WTC11 (cell line): Measurements from ENCODE around the gene CPEB4.

Experiments
- CTCF ChIP-seq: fragments of 200-600 bp; IDR thresholded peaks from 2 replicates; pipeline ENCODE4 v1.8.0; 2022; ENCODE audit warnings: antibody characterized with exemption
- NR2C2 ChIP-seq: sonication (generic); formaldehyde crosslinking; IDR thresholded peaks from 2 replicates; pipeline ENCODE4 v1.8.0; 2022; ENCODE audit warnings: mild to moderate bottlenecking, missing genetic modification reagents
- ZNF232 ChIP-seq: sonication (generic); formaldehyde crosslinking; IDR thresholded peaks from 2 replicates; pipeline ENCODE4 v1.8.0; 2022; ENCODE audit warnings: mild to moderate bottlenecking, missing genetic modification reagents
- ZNF317 ChIP-seq: sonication (generic); formaldehyde crosslinking; IDR thresholded peaks from 2 replicates; pipeline ENCODE4 v1.8.1; 2023; ENCODE audit warnings: low read depth, mild to moderate bottlenecking, moderate library complexity, missing genetic modification reagents, borderline replicate concordance
- ZNF423 ChIP-seq: fragments of 250-450 bp; sonication (Bioruptor Pico); IDR thresholded peaks from 2 replicates; pipeline ENCODE4 v2.1.2; 2022; ENCODE audit warnings: mild to moderate bottlenecking, moderate library complexity
- TF ChIP-seq, protein P1 (sequence below): fragments of 250-450 bp; sonication (Bioruptor Pico); IDR thresholded peaks from 2 replicates; pipeline ENCODE4 v1.9.0; 2021; ENCODE audit warnings: mild to moderate bottlenecking
- TF ChIP-seq, protein P2 (sequence below): sonication (generic); formaldehyde crosslinking; IDR thresholded peaks from 2 replicates; pipeline ENCODE4 v1.8.1; 2023; ENCODE audit warnings: mild to moderate bottlenecking, missing genetic modification reagents, borderline replicate concordance
- TF ChIP-seq, protein P3 (sequence below): fragments of 250-450 bp; sonication (Bioruptor Pico); IDR thresholded peaks from 2 replicates; pipeline ENCODE4 v2.1.2; 2022; ENCODE audit warnings: mild to moderate bottlenecking, moderate library complexity

GRCh38 chr5:173917788-173918786 lies 29.9 kb downstream of the CPEB4 start:
- TF ChIP-seq ZNF232 (CRISPR knock-in tag) (no peak), CTCF (no peak), NR2C2 (CRISPR knock-in tag) (no peak), ZNF317 (CRISPR knock-in tag) (no peak), ZNF423 (CRISPR knock-in tag) (no peak)
- TF ChIP-seq, protein P1, sequence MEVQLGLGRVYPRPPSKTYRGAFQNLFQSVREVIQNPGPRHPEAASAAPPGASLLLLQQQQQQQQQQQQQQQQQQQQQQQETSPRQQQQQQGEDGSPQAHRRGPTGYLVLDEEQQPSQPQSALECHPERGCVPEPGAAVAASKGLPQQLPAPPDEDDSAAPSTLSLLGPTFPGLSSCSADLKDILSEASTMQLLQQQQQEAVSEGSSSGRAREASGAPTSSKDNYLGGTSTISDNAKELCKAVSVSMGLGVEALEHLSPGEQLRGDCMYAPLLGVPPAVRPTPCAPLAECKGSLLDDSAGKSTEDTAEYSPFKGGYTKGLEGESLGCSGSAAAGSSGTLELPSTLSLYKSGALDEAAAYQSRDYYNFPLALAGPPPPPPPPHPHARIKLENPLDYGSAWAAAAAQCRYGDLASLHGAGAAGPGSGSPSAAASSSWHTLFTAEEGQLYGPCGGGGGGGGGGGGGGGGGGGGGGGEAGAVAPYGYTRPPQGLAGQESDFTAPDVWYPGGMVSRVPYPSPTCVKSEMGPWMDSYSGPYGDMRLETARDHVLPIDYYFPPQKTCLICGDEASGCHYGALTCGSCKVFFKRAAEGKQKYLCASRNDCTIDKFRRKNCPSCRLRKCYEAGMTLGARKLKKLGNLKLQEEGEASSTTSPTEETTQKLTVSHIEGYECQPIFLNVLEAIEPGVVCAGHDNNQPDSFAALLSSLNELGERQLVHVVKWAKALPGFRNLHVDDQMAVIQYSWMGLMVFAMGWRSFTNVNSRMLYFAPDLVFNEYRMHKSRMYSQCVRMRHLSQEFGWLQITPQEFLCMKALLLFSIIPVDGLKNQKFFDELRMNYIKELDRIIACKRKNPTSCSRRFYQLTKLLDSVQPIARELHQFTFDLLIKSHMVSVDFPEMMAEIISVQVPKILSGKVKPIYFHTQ (CRISPR knock-in tag), result no peak
- TF ChIP-seq, protein P2, sequence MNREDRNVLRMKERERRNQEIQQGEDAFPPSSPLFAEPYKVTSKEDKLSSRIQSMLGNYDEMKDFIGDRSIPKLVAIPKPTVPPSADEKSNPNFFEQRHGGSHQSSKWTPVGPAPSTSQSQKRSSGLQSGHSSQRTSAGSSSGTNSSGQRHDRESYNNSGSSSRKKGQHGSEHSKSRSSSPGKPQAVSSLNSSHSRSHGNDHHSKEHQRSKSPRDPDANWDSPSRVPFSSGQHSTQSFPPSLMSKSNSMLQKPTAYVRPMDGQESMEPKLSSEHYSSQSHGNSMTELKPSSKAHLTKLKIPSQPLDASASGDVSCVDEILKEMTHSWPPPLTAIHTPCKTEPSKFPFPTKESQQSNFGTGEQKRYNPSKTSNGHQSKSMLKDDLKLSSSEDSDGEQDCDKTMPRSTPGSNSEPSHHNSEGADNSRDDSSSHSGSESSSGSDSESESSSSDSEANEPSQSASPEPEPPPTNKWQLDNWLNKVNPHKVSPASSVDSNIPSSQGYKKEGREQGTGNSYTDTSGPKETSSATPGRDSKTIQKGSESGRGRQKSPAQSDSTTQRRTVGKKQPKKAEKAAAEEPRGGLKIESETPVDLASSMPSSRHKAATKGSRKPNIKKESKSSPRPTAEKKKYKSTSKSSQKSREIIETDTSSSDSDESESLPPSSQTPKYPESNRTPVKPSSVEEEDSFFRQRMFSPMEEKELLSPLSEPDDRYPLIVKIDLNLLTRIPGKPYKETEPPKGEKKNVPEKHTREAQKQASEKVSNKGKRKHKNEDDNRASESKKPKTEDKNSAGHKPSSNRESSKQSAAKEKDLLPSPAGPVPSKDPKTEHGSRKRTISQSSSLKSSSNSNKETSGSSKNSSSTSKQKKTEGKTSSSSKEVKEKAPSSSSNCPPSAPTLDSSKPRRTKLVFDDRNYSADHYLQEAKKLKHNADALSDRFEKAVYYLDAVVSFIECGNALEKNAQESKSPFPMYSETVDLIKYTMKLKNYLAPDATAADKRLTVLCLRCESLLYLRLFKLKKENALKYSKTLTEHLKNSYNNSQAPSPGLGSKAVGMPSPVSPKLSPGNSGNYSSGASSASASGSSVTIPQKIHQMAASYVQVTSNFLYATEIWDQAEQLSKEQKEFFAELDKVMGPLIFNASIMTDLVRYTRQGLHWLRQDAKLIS (CRISPR knock-in tag), result no peak
- TF ChIP-seq, protein P3, sequence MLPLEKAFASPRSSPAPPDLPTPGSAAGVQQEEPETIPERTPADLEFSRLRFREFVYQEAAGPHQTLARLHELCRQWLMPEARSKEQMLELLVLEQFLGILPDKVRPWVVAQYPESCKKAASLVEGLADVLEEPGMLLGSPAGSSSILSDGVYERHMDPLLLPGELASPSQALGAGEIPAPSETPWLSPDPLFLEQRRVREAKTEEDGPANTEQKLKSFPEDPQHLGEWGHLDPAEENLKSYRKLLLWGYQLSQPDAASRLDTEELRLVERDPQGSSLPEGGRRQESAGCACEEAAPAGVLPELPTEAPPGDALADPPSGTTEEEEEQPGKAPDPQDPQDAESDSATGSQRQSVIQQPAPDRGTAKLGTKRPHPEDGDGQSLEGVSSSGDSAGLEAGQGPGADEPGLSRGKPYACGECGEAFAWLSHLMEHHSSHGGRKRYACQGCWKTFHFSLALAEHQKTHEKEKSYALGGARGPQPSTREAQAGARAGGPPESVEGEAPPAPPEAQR, result no peak
